OCI-LY7 (cell line): ENCODE measurements around the gene CPSF3.

Source experiments
- EZH2phosphoT487 ChIP-seq: fragments of 200-600 bp; sonication (generic); IDR thresholded peaks from 2 replicates; pipeline ENCODE4 v1.6.1; 2018; ENCODE audit warnings: low read depth, borderline replicate concordance, mild to moderate bottlenecking, mixed run types, antibody characterized with exemption, low read length, moderate library complexity, mixed read lengths
- TF ChIP-seq, protein P1 (sequence below): fragments of 200-600 bp; sonication (generic); conservative IDR thresholded peaks from 2 replicates; pipeline ENCODE4 v1.5.1; 2014; ENCODE audit warnings: mild to moderate bottlenecking, antibody characterized with exemption, low read length, moderate library complexity, mixed read lengths

DNA sequence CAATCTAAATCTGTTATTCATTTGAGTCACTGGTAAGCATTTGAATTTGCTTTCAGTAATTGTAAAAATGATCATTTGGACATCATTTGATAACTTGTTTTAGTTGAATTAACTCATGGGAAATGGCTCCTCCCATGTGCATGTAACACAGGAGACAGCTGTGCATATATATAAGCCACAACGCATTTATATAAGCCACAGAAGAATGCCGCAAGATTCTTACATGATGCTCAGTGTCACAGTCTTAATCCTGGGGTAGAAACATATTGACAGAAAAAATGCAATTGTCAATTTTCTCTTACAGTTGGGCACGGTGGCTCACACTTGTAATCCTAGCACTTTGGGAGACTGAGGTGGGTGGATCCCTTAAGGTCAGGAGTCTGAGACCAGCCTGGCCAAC lies 37.6 kb downstream of the CPSF3 start:
- TF ChIP-seq, protein P1, sequence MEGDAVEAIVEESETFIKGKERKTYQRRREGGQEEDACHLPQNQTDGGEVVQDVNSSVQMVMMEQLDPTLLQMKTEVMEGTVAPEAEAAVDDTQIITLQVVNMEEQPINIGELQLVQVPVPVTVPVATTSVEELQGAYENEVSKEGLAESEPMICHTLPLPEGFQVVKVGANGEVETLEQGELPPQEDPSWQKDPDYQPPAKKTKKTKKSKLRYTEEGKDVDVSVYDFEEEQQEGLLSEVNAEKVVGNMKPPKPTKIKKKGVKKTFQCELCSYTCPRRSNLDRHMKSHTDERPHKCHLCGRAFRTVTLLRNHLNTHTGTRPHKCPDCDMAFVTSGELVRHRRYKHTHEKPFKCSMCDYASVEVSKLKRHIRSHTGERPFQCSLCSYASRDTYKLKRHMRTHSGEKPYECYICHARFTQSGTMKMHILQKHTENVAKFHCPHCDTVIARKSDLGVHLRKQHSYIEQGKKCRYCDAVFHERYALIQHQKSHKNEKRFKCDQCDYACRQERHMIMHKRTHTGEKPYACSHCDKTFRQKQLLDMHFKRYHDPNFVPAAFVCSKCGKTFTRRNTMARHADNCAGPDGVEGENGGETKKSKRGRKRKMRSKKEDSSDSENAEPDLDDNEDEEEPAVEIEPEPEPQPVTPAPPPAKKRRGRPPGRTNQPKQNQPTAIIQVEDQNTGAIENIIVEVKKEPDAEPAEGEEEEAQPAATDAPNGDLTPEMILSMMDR: no peak
- no peak for TF ChIP-seq EZH2phosphoT487
